ENCODE measurements around the gene SERPINE2. TPM values are rescaled to one million over a fixed set of nuclear protein-coding genes. Genes with fewer than 3 reads are reported as not detected.

Gene SERPINE2
- total and polyA plus RNA-seq, 10 donors: 20.9 to 105 (median 33.2) TPM

DNA sequence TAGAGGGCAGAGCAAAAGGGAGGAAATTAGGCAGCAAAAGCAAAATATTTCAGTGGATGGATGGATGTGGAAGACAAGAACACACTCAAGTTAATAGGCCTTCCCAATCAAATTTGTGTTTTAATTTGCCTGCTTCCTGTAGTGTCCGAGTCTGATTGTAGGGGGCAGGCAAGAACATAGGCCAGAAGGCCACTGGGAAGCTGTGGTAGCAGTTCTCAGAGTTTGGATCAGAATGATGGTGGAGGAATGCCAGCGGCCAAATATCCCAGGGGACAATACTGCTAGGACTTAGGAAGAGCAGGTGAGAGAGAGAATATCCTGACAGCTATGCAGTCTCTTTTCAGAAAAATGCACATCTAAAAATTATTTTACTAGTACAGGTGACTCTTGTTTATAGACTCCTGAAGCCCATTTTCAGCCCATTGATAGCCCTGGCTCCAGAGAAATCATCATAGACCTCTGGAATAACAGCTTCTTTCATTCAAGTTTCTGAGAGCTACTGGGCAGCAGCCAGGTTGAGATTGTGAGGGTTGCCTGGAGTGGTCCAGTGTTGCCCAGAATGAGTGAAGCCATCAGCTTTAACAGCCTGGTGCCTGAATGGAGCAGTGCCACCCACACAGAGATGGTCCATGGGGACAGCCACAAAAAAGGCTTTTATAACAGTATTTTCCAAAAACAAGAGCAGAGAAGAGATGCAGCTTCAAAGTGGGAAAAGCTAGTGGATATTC lies 19.1 kb upstream of the SERPINE2 start:
- Histone ChIP-seq H3K9me3 (no peaks in the 10 kb centered on the region), H3K36me3 (no peaks in the 10 kb centered on the region), H3K27ac (no peak overlapping the region), H3K27me3 (replicated peaks in 1 of 7) (no peaks in the 10 kb centered on the region), H3K4me3 (no peak overlapping the region), H3K4me1 (no peaks in the 10 kb centered on the region)
- TF ChIP-seq, protein P1, sequence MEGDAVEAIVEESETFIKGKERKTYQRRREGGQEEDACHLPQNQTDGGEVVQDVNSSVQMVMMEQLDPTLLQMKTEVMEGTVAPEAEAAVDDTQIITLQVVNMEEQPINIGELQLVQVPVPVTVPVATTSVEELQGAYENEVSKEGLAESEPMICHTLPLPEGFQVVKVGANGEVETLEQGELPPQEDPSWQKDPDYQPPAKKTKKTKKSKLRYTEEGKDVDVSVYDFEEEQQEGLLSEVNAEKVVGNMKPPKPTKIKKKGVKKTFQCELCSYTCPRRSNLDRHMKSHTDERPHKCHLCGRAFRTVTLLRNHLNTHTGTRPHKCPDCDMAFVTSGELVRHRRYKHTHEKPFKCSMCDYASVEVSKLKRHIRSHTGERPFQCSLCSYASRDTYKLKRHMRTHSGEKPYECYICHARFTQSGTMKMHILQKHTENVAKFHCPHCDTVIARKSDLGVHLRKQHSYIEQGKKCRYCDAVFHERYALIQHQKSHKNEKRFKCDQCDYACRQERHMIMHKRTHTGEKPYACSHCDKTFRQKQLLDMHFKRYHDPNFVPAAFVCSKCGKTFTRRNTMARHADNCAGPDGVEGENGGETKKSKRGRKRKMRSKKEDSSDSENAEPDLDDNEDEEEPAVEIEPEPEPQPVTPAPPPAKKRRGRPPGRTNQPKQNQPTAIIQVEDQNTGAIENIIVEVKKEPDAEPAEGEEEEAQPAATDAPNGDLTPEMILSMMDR (IDR thresholded peaks at IDR 0.05 in 8 of 11, conservative IDR thresholded peaks at IDR 0.05 in 3 of 11): no peak
- TF ChIP-seq POLR2A (IDR thresholded peaks at IDR 0.05): no peak
- no peak for TF ChIP-seq POLR2AphosphoS5 (IDR thresholded peaks at IDR 0.05)
- intact Hi-C loops (cut with DNase I; ENCODE audit: low total_unique reads): no loop called here
- no peak for DNase-seq
- 64 to 80% (median 74%) methylated on average over 2 of the region's 2 CpGs for WGBS, 5 donors

DNA sequence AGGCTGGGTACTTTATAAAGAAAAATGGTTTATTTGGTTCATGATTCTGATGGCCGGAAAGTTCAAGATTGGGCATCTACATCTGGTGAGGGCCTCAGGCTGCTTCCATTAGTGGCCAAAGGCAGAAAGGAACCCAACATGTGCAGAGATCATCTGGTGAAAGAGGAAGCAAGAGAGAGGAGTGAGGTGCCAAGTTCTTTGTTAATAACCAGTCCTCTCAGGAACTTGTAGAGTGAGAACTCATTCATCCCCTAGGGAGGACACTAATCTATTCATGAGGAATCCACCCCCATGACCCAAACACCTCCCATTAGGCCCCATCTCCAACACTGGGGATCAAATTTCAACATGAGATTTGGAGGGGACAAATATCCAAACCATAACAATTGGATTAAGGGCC lies 17.8 kb upstream of the SERPINE2 start:
- Histone ChIP-seq H3K27ac (no peak overlapping the region), H3K4me3 (no peak overlapping the region), H3K36me3 (no peaks in the 10 kb centered on the region), H3K27me3 (replicated peaks in 1 of 7) (peaks cover 0 to 7% (median 0%) of the 10 kb centered on the region in 7 donors), H3K9me3 (no peaks in the 10 kb centered on the region), H3K4me1 (no peaks in the 10 kb centered on the region)
- DNase-seq: no peak
- WGBS, 5 donors: 80 to 96% (median 92%) methylated on average over 1 of the region's 1 CpG
- TF ChIP-seq POLR2AphosphoS5 (IDR thresholded peaks at IDR 0.05) (no peak), POLR2A (IDR thresholded peaks at IDR 0.05) (no peak)
- TF ChIP-seq, protein P1 (IDR thresholded peaks at IDR 0.05 in 8 of 11, conservative IDR thresholded peaks at IDR 0.05 in 3 of 11): no peak
- intact Hi-C loops (cut with DNase I; ENCODE audit: low total_unique reads): no loop called here

DNA sequence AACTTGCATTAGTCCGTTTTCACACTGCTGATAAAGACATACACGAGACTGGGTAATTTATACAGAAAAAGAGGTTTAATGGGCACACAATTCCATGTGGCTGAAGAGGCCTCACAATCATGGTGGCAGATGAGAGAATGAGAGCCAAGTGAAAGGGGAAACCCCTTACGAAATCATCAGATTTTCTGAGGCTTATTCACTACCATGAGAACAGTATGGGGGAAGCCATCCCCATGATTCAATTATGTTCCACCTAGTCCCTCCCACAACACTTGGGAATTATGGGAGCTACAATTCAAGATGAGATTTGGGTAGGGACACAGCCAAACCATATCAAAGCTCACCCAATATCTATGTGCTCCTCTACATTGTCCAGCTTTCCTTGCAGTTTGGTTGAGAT lies 16.0 kb upstream of the SERPINE2 start:
- 87 to 94% (median 90%) methylated on average over 3 of the region's 3 CpGs for WGBS, 5 donors

DNA sequence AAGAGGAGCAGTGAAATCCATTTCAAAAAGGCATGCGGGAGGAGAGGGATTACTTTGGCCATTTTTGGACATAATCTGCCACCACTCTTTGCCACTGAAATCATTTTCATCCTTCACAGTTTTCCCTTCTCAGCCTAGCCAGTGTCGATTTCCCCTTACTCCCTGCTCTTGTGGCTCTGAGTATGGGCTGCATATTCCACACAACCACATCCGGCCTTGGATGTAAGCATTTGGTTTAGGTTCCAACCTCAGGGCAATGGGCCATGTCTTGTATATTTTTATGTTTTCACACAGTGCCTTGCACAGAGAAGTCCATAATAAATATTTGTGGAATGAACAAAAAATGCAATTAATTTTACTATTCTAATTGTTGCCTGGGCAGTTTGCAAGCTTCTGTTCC lies 7.7 kb upstream of the SERPINE2 start:
- DNase-seq: no peak
- Histone ChIP-seq H3K27ac (no peak overlapping the region), H3K4me1 (no peaks in the 10 kb centered on the region), H3K4me3 (no peak overlapping the region), H3K9me3 (no peaks in the 10 kb centered on the region), H3K36me3 (no peaks in the 10 kb centered on the region), H3K27me3 (replicated peaks in 1 of 7) (peaks cover 0 to 17% (median 0%) of the 10 kb centered on the region in 7 donors)
- TF ChIP-seq POLR2AphosphoS5 (IDR thresholded peaks at IDR 0.05): no peak
- TF ChIP-seq POLR2A (IDR thresholded peaks at IDR 0.05): no peak
- TF ChIP-seq, protein P1 (IDR thresholded peaks at IDR 0.05 in 8 of 11, conservative IDR thresholded peaks at IDR 0.05 in 3 of 11): no peak
- WGBS, 5 donors: 79 to 89% (median 82%) methylated on average over 3 of the region's 3 CpGs
- intact Hi-C loops (cut with DNase I; ENCODE audit: low total_unique reads): no loop called here

More for the DNA sequence above, 16.0 kb upstream of the SERPINE2 start:
- TF ChIP-seq POLR2A (IDR thresholded peaks at IDR 0.05) (no peak), POLR2AphosphoS5 (IDR thresholded peaks at IDR 0.05) (no peak)
- TF ChIP-seq, protein P1 (IDR thresholded peaks at IDR 0.05 in 8 of 11, conservative IDR thresholded peaks at IDR 0.05 in 3 of 11): no peak
- no peaks in the 10 kb centered on the region for H3K9me3 ChIP-seq
- H3K4me3 ChIP-seq: no peak overlapping the region
- no peaks in the 10 kb centered on the region for H3K36me3 ChIP-seq
- no peak for DNase-seq
- no peak overlapping the region for H3K27ac ChIP-seq
- peaks cover 0 to 8% (median 0%) of the 10 kb centered on the region in 7 donors for H3K27me3 ChIP-seq (replicated peaks in 1 of 7)
- no peaks in the 10 kb centered on the region for H3K4me1 ChIP-seq
- intact Hi-C loops (cut with DNase I; ENCODE audit: low total_unique reads): no loop called here
